Panc1 (cell line): Measurements from ENCODE around the gene VIPR2. TPM values are rescaled to one million over a fixed set of nuclear protein-coding genes. Genes with fewer than 3 reads are reported as not detected.

Experiments used
- ATAC-seq: fragments of 200-7000 bp; cut with Tn5 transposase; 2 replicates; pipeline ENCODE4 v1.9.1; 2020; ENCODE audit warnings: mild to moderate bottlenecking, moderate library complexity
- BruUV-seq: library from RNA; stranded (reverse); fragments of 400-500 nt; replicated peaks from 2 replicates; lab custom pipeline; 2021; lab: Mats Ljungman, UMichigan
- CTCF ChIA-PET: fragments of 300-600 bp; sonication (Branson Sonifier 250); formaldehyde crosslinking; loops from one replicate; lab custom pipeline; 2022; ENCODE audit warnings: antibody characterized with exemption; lab: Charles Lee
- POLR2A ChIA-PET: fragments of 300-600 bp; sonication (Branson Sonifier 250); formaldehyde crosslinking; loops from one replicate; lab custom pipeline; 2022; ENCODE audit warnings: antibody characterized with exemption; lab: Charles Lee
- DNase-seq: peaks from one replicate; pipeline ENCODE4 v3.0.0-alpha.2; 2010; ENCODE audit warnings: low read depth, low spot score
- H3K27ac ChIP-seq: 2 replicates; pipeline ENCODE4 v1.5.1; 2011; ENCODE audit warnings: mild to moderate bottlenecking, low read length, inconsistent platforms
- H3K27me3 ChIP-seq: fragments of 200-500 bp; sonication (Bioruptor generic); 2 replicates; pipeline ENCODE4 v1.6.0; 2014; ENCODE audit warnings: low read length, inconsistent platforms; ENCODE audit not compliant: control insufficient read depth, insufficient read depth
- H3K36me3 ChIP-seq: fragments of 200-500 bp; sonication (Bioruptor generic); 2 replicates; pipeline ENCODE4 v1.5.1; 2014; ENCODE audit warnings: inconsistent platforms, mild to moderate bottlenecking, low read length, moderate library complexity; ENCODE audit not compliant: control insufficient read depth, insufficient read depth
- H3K4me1 ChIP-seq: 2 replicates; pipeline ENCODE4 v1.5.1; 2011; ENCODE audit warnings: inconsistent platforms, mild to moderate bottlenecking, low read length, moderate library complexity; ENCODE audit not compliant: control insufficient read depth, insufficient read depth
- H3K4me3 ChIP-seq, 2 experiments: 2 replicates each; pipeline ENCODE4 v1.5.1; 2011 to 2012; ENCODE audit warnings: low read depth in 2 of 2, low read length in 2 of 2, mild to moderate bottlenecking in 2 of 2, inconsistent platforms in 1 of 2, moderate library complexity in 1 of 2
- H3K9me3 ChIP-seq: fragments of 200-500 bp; sonication (Bioruptor generic); 2 replicates; pipeline ENCODE4 v1.5.1; 2014; ENCODE audit warnings: low read depth, mild to moderate bottlenecking, inconsistent platforms, low read length, moderate library complexity; ENCODE audit not compliant: control insufficient read depth, insufficient read depth
- POLR2AphosphoS5 ChIP-seq: IDR thresholded peaks from 2 replicates; pipeline ENCODE4 v1.6.1; 2012; ENCODE audit warnings: mild to moderate bottlenecking, low read depth, low read length, moderate library complexity
- SIN3A ChIP-seq: IDR thresholded peaks from 2 replicates; pipeline ENCODE4 v1.6.1; 2012; ENCODE audit warnings: low read depth, mild to moderate bottlenecking, low read length, moderate library complexity, borderline replicate concordance; ENCODE audit not compliant: insufficient read depth
- TCF7L2 ChIP-seq: IDR thresholded peaks from 2 replicates; pipeline ENCODE4 v1.6.1; 2011; ENCODE audit warnings: mild to moderate bottlenecking, low read depth, low read length, inconsistent platforms
- in situ Hi-C: cut with HindIII; loops from 2 replicates; pipeline ENCODE4 v1.10.0; 2016; ENCODE audit warnings: low sequenced_read_pairs, low pct_unique_long_range_greater_than_20kb
- intact Hi-C: fragments of 100-400 bp; cut with micrococcal nuclease; formaldehyde crosslinking; loops from one replicate; pipeline ENCODE4 v1.10.0; 2022; ENCODE audit not compliant: unreplicated experiment
- total RNA-seq: library from RNA; stranded (reverse); gene quantifications from one replicate; pipeline ENCODE4 v1.2.1, GENCODE V29; 2021; ENCODE audit not compliant: unreplicated experiment
- TF ChIP-seq, protein P1 (sequence below): fragments of 450-650 bp; IDR thresholded peaks from 2 replicates; pipeline ENCODE4 v1.5.1; 2017; ENCODE audit warnings: mild to moderate bottlenecking
- TF ChIP-seq, protein P2 (sequence below), 2 experiments: IDR thresholded peaks; 2 replicates each; pipeline ENCODE4 v1.6.1; 2011 to 2012; ENCODE audit warnings: low read depth in 2 of 2, control low read depth in 1 of 2, low read length in 1 of 2, mild to moderate bottlenecking in 1 of 2, moderate library complexity in 1 of 2; ENCODE audit not compliant: insufficient read depth in 1 of 2

The VIPR2 gene
- total RNA-seq, 1 experiment from 2014 or later, result not detected

DNA sequence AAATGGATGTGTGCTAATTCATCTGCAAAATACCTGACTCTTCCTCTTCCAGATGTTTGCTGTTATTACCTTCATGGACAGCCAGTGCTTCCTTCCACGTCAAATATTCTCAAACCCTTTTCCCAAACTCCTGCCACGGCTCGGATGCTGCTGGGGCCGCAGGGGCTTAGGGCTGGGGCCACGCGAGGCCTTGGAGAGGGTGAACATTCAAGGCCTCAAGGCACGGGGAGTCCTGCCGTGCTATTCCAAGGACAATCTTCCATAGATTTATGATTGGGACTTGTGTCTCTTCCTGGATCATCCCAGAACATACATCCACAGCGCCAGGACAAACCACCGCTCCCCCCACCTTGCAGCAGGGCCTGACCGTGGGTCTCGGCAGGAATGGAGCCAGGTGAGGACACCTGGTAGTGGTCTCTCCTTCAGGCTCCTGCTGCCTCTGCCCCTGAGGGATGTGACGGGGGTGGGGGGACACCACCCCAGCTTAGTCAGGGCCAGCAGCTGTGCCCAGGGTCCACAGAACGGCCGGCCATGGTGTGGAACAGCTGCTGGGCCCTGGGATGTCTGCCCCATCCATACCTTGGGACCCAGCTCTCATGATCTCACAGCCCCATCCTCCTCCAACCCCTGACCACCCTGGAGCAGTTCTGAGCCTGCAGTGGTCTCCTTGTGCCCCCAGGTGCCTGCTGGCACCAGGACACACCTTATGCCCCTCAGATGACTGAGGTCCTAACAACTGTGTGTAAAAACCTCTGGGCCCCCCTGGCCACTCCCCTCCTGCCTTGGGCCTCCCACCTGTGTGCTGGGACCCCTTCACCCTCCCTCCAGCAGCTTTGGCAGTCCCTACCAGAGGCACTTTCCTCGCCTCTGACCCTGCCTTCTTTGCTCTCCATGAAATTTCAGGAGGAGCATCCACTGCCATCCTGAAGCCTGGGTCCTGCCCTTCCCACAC lies 16.7 kb downstream of the VIPR2 start:
- CTCF ChIA-PET, result no interaction called here
- no TSS peak for BruUV-seq

DNA sequence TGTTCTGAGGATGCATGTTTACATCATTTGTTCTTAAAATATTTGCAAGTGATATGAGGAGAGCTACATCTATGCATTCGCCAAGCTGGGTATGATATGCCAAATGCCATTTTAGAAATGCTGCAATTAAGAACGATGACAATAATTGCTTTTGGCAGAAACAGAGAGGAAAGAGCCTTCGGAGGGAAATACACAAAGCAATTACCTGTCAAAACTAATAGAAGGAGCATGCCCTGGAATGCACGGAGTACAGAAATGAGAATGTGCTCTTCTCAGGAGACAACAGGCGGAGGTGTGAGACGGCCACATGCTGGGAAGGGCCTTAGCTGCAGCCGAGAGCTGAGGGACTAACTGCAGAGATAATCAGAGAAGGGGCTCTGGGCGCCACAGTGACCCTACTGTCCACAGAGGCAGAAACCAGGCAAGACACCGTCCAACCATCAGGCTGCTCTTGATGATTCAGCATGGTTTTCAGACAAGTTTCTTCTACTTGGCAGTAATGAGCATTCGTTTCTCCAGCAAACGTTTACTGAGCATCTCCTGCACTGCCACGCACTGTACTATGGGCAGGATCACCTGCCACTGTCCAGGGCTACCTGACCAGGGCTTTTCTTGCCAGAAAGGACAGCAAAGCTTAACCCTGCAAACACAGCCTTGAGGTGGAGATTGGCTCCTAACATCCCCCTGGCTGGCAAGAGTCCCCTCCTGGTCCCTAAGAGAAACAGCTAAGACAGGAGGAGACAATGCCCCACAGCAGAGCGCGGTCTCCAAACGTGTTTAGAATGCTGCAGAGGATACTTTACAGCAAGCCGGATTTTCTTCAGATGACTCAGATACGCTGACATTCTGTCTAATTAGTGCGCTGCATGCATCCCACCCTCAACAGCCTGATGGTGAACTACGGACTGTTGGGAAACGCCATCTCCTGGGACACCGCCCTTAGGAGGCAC lies 18.1 kb downstream of the VIPR2 start:
- in situ Hi-C loops, result no loop called here

More for the DNA sequence above, 16.7 kb downstream of the VIPR2 start:
- POLR2A ChIA-PET, result no interaction called here
- DNase-seq, result no peak
- in situ Hi-C loops (no loop called here), intact Hi-C loops (no loop called here)
- H3K27ac ChIP-seq, result no peak overlapping the region
- no peak for TF ChIP-seq SIN3A
- TF ChIP-seq, protein P1, sequence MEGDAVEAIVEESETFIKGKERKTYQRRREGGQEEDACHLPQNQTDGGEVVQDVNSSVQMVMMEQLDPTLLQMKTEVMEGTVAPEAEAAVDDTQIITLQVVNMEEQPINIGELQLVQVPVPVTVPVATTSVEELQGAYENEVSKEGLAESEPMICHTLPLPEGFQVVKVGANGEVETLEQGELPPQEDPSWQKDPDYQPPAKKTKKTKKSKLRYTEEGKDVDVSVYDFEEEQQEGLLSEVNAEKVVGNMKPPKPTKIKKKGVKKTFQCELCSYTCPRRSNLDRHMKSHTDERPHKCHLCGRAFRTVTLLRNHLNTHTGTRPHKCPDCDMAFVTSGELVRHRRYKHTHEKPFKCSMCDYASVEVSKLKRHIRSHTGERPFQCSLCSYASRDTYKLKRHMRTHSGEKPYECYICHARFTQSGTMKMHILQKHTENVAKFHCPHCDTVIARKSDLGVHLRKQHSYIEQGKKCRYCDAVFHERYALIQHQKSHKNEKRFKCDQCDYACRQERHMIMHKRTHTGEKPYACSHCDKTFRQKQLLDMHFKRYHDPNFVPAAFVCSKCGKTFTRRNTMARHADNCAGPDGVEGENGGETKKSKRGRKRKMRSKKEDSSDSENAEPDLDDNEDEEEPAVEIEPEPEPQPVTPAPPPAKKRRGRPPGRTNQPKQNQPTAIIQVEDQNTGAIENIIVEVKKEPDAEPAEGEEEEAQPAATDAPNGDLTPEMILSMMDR, result no peak
- TF ChIP-seq TCF7L2, result no peak
- no peak overlapping the region for H3K4me3 ChIP-seq
- peaks cover 8% of the 10 kb centered on the region for H3K27me3 ChIP-seq
- H3K36me3 ChIP-seq, result no peaks in the 10 kb centered on the region
- no peak for ATAC-seq
- H3K9me3 ChIP-seq, result no peaks in the 10 kb centered on the region
- no peaks in the 10 kb centered on the region for H3K4me1 ChIP-seq

More for the DNA sequence above, 18.1 kb downstream of the VIPR2 start:
- Histone ChIP-seq H3K36me3 (no peaks in the 10 kb centered on the region), H3K9me3 (no peaks in the 10 kb centered on the region), H3K27me3 (peaks cover 12% of the 10 kb centered on the region), H3K4me1 (no peaks in the 10 kb centered on the region), H3K4me3 (no peak overlapping the region), H3K27ac (no peak overlapping the region)
- intact Hi-C loops, result no loop called here
- DNase-seq (no peak), ATAC-seq (no peak)
- BruUV-seq, result no TSS peak
- CTCF ChIA-PET, result no interaction called here
- POLR2A ChIA-PET, result no interaction called here
- no peak for TF ChIP-seq TCF7L2
- TF ChIP-seq, protein P2, sequence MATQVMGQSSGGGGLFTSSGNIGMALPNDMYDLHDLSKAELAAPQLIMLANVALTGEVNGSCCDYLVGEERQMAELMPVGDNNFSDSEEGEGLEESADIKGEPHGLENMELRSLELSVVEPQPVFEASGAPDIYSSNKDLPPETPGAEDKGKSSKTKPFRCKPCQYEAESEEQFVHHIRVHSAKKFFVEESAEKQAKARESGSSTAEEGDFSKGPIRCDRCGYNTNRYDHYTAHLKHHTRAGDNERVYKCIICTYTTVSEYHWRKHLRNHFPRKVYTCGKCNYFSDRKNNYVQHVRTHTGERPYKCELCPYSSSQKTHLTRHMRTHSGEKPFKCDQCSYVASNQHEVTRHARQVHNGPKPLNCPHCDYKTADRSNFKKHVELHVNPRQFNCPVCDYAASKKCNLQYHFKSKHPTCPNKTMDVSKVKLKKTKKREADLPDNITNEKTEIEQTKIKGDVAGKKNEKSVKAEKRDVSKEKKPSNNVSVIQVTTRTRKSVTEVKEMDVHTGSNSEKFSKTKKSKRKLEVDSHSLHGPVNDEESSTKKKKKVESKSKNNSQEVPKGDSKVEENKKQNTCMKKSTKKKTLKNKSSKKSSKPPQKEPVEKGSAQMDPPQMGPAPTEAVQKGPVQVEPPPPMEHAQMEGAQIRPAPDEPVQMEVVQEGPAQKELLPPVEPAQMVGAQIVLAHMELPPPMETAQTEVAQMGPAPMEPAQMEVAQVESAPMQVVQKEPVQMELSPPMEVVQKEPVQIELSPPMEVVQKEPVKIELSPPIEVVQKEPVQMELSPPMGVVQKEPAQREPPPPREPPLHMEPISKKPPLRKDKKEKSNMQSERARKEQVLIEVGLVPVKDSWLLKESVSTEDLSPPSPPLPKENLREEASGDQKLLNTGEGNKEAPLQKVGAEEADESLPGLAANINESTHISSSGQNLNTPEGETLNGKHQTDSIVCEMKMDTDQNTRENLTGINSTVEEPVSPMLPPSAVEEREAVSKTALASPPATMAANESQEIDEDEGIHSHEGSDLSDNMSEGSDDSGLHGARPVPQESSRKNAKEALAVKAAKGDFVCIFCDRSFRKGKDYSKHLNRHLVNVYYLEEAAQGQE (IDR thresholded peaks at IDR 0.05; ENCODE audit: insufficient read depth in 1 of 2, low read depth in 2 of 2, low read length in 1 of 2), result no peak
- TF ChIP-seq, protein P1, result no peak
- no peak for TF ChIP-seq POLR2AphosphoS5
- TF ChIP-seq SIN3A, result no peak
